GM12874 (cell line): Measurements from ENCODE around the gene AGAP1.

Experiments
- TF ChIP-seq, protein P1 (sequence below): IDR thresholded peaks from 2 replicates; pipeline ENCODE4 v1.5.1; 2011; ENCODE audit warnings: low read depth, mild to moderate bottlenecking, control low read depth, low read length, moderate library complexity; ENCODE audit not compliant: insufficient read depth

The AGAP1 gene

DNA sequence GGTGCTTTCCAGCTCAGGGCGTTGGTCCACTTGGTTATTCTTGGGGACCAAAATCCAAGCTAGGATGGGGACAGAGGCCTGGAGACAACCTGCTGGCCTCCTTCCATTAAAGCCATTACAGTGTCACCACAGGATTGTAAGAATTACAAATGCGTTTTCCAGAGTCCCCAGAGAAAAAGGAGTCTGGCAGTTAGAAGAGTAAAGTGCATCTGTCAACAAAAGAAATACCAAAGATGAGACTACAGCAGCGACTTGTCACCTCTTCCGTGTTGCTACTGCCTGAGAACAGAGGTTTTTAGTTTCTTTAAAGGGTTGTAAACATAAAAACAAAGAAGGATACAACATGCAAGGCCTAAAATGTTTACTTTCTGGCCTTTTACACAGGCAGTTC lies 235.7 kb downstream of the AGAP1 start:
- TF ChIP-seq, protein P1, sequence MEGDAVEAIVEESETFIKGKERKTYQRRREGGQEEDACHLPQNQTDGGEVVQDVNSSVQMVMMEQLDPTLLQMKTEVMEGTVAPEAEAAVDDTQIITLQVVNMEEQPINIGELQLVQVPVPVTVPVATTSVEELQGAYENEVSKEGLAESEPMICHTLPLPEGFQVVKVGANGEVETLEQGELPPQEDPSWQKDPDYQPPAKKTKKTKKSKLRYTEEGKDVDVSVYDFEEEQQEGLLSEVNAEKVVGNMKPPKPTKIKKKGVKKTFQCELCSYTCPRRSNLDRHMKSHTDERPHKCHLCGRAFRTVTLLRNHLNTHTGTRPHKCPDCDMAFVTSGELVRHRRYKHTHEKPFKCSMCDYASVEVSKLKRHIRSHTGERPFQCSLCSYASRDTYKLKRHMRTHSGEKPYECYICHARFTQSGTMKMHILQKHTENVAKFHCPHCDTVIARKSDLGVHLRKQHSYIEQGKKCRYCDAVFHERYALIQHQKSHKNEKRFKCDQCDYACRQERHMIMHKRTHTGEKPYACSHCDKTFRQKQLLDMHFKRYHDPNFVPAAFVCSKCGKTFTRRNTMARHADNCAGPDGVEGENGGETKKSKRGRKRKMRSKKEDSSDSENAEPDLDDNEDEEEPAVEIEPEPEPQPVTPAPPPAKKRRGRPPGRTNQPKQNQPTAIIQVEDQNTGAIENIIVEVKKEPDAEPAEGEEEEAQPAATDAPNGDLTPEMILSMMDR: no peak

DNA sequence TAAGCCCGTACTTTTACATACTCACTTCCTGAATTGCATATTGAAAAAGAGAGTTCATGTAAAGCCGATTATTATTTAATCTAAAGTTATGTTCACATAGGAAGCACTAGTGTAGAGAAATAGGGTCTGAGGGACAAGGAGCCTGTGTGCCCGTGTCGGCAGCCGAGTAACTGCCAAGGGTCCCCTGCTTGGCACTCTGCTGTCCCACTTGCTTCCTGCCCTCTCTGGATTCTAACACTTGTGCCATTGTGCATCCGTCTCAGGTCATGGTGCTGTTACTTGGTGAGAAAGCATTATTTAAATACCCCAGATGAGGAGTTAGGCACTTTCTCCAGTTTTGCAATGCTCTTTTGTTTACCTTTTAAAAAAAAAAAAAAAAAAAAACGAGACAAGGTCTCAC lies 236.3 kb downstream of the AGAP1 start:
- TF ChIP-seq, protein P1: no peak

DNA sequence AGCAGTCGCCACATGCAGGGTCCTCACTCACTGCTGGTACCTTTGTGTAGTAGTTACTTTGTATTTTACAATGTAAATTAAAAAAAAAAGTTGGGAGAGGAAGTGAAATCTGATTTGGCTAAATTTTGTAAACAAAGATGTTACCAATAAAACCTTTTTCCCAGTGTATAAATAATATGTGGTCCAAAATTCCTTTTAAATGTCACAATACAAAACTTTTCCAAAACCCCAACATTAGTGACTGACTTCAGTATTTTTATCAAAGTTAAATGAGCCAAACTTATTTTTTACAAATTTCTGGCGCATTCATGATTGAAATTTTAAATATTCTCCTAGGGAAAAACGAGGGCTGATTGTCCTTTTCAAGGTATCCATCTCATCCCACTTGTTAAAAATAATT lies 239.9 kb downstream of the AGAP1 start:
- TF ChIP-seq, protein P1: no peak

DNA sequence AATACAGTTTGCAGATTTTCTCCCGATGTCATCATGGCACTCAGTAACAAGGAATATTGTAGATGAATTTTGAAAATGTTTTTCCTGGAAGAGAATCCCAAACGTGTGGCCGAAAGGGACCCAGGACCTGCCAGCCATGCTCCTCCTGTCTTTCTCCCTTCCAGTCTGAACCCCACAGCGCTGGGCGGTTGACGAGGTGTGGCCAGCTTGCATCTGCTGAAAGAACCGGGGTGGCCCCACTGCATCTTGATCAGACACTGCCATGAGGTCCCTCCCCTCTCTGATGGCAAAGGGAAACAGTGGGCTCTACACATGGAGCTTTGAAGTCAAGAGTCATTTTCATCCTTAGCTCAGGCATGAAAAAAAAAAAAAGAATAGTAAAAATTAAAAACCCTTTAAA lies 240.3 kb downstream of the AGAP1 start:
- TF ChIP-seq, protein P1: no peak

DNA sequence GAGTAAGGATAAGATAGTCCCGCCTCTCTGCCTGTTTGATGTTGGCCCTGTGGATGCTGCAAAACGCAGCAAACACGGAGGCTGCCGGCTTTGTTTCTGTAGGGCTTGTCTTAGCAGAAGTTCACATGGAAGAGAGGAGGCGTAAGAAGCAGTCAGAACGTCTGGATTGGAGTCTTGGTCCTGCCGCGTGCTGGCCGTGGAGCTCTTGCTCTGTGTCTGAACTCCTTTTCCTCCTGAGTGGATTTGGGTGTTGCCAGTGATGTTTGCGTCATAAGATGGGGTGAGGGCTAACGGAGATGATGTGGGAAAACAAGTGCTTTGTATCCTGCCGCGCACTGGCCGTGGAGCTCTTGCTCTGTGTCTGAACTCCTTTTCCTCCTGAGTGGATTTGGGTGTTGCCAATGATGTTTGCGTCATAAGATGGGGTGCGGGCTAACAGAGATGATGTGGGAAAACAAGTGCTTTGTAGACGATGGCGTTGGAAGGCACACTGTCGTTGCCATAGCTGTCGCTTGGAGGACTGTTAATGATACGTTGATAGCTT lies 240.9 kb downstream of the AGAP1 start:
- TF ChIP-seq, protein P1: no peak

DNA sequence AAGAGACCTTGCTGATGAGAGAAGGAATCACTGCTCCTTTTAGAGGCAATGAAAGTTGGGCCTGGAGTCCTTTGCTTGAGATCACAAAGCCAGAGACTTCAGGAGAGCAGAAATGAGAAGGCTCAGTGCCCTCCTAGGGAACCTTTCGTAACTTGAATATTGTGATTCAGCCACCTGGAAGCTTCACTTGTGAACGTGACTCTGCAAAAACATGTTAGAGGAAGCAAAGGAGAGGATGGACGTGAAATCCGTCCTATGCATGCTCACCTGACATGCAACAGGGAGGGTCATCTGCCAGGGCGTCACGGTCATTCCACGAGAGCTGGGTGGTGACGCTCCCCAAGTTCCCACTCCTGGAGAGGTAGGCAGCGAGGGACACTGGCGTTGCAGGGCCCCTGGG lies 243.6 kb downstream of the AGAP1 start:
- TF ChIP-seq, protein P1: no peak

DNA sequence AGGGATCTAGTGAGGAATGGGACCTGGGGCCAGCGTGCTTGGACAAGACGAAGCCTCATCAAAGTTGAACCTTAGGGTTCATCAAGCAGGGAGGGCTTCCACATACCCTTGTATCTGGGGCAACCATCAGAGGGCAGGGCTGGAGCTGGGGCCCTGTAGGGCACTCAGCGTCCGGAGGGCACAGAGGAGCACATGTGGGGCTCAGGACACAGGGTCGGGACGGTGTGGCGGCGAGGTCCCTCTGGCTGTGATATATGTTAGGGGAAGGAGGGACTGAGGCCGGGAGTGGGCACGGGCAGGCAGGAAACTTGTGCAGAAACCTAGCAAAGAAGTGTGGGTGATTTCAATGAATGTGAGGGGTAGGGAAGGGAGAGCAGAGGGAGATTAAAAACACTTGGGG lies 244.0 kb downstream of the AGAP1 start:
- TF ChIP-seq, protein P1: no peak
